ENCODE results near the gene C22orf31. TPM values are rescaled to one million over a fixed set of nuclear protein-coding genes. Genes with fewer than 3 reads are reported as not detected.

The C22orf31 gene
- total RNA-seq (2021) (not detected in 2 replicates), Bru-seq, nascent RNA (not detected), BruChase-seq, experiment 1, labeled RNA remaining after a 2-hour chase (not detected), BruChase-seq, experiment 2, labeled RNA remaining after a 6-hour chase (not detected)
- long read RNA-seq: 0 reads

- no peak for DNase-seq (ENCODE audit: low spot score)
- H3K27me3 ChIP-seq (replicated peaks; ENCODE audit: insufficient read depth, low read depth, low read length, poor library complexity): no peaks in the 10 kb centered on the region
- TF ChIP-seq EZH2 (IDR thresholded peaks at IDR 0.05; ENCODE audit: borderline replicate concordance, low read depth, low read length, poor library complexity, severe bottlenecking): no peak
- TF ChIP-seq, protein P1, sequence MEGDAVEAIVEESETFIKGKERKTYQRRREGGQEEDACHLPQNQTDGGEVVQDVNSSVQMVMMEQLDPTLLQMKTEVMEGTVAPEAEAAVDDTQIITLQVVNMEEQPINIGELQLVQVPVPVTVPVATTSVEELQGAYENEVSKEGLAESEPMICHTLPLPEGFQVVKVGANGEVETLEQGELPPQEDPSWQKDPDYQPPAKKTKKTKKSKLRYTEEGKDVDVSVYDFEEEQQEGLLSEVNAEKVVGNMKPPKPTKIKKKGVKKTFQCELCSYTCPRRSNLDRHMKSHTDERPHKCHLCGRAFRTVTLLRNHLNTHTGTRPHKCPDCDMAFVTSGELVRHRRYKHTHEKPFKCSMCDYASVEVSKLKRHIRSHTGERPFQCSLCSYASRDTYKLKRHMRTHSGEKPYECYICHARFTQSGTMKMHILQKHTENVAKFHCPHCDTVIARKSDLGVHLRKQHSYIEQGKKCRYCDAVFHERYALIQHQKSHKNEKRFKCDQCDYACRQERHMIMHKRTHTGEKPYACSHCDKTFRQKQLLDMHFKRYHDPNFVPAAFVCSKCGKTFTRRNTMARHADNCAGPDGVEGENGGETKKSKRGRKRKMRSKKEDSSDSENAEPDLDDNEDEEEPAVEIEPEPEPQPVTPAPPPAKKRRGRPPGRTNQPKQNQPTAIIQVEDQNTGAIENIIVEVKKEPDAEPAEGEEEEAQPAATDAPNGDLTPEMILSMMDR (conservative IDR thresholded peaks at IDR 0.05; ENCODE audit: low read depth, low read length): no peak
- H3K9me3 ChIP-seq (ENCODE audit: low read depth, low read length, poor library complexity, severe bottlenecking): no peaks in the 10 kb centered on the region
- BruUV-seq (replicated peaks): no TSS peak
- POLR2A ChIA-PET (ENCODE audit: low non-redundant PET): no interaction called here
- no peak within 1 kb of the TSS for H3K4me3 ChIP-seq (ENCODE audit: low read depth, low read length, poor library complexity, severe bottlenecking)
- no peaks in the 10 kb centered on the region for H3K36me3 ChIP-seq (ENCODE audit: insufficient read depth, low read length, poor library complexity, severe bottlenecking)
- CTCF ChIA-PET: no interaction called here
- H3K4me1 ChIP-seq (ENCODE audit: insufficient read depth, low read length, poor library complexity, severe bottlenecking): peaks cover 12% of the 10 kb centered on the region
- intact Hi-C loops (cut with micrococcal nuclease; ENCODE audit: unreplicated experiment): no loop called here
- H3K27ac ChIP-seq (ENCODE audit: low read depth, low read length, poor library complexity, severe bottlenecking): no peak within 1 kb of the TSS
Measured at GRCh38 chr22:29061773-29062172, at the start of gene C22orf31. C22orf31 (minus strand) TSS chr22:29061831; CDS start chr22:29061792, 39 bp downstream.

DNA sequence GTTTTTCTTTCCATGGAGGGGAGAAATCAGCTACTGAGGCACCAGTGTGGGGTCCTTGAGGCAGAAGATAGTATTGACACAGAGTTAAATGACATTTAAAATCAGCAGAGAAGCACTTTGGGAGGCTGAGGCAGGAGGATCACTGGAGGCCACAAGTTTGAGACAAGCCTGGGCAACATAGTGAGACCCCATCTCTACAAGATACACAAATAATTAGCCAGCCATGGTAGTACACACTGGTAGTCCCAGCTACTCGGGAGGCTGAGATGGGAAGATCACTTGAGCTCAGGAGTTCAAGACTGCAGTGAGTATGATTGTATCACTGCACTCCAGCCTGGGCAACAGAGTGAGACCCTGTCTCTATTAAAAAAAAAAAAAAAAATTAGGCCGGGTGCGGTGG is 49.3 kb upstream of the C22orf31 start:
- DNase-seq (ENCODE audit: low spot score): no peak
- BruUV-seq (replicated peaks): no TSS peak
- POLR2A ChIA-PET (ENCODE audit: low non-redundant PET): no interaction called here

DNA sequence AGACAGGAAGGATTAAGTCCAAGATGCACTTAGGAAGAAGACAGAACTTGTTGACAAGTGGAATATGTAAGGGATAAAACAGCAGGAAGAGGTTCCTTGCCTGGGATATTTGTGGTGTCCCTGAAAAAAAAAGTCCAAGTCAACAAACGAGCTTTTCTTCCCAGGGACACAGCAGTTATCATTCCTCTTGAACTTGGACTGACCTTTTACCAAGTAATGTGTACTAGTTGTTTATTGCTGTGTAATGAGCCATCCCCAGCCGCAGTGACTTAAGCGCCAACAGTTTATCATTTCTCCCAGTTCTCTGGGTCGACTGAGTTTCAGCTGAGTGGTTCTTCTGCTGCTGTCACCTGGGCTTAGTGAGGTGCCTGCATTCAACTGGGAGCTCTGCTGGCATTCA is 48.2 kb upstream of the C22orf31 start:
- no peak for DNase-seq (ENCODE audit: low spot score)
- TF ChIP-seq, protein P1 (conservative IDR thresholded peaks at IDR 0.05; ENCODE audit: low read depth, low read length): no peak
- TF ChIP-seq EZH2 (IDR thresholded peaks at IDR 0.05; ENCODE audit: borderline replicate concordance, low read depth, low read length, poor library complexity, severe bottlenecking): no peak
- CTCF ChIA-PET: no interaction called here
- Histone ChIP-seq H3K4me1 (ENCODE audit: insufficient read depth, low read length, poor library complexity, severe bottlenecking) (peaks cover 11% of the 10 kb centered on the region), H3K4me3 (ENCODE audit: low read depth, low read length, poor library complexity, severe bottlenecking) (no peak overlapping the region), H3K36me3 (ENCODE audit: insufficient read depth, low read length, poor library complexity, severe bottlenecking) (no peaks in the 10 kb centered on the region), H3K9me3 (ENCODE audit: low read depth, low read length, poor library complexity, severe bottlenecking) (no peaks in the 10 kb centered on the region), H3K27me3 (replicated peaks; ENCODE audit: insufficient read depth, low read depth, low read length, poor library complexity) (no peaks in the 10 kb centered on the region), H3K27ac (ENCODE audit: low read depth, low read length, poor library complexity, severe bottlenecking) (no peak overlapping the region)
- POLR2A ChIA-PET (ENCODE audit: low non-redundant PET): no interaction called here
- intact Hi-C loops (cut with micrococcal nuclease; ENCODE audit: unreplicated experiment): no loop called here
- no TSS peak for BruUV-seq (replicated peaks)

More for the DNA sequence above, 49.3 kb upstream of the C22orf31 start:
- peaks cover 11% of the 10 kb centered on the region for H3K4me1 ChIP-seq (ENCODE audit: insufficient read depth, low read length, poor library complexity, severe bottlenecking)
- CTCF ChIA-PET: no interaction called here
- no peaks in the 10 kb centered on the region for H3K27me3 ChIP-seq (replicated peaks; ENCODE audit: insufficient read depth, low read depth, low read length, poor library complexity)
- TF ChIP-seq, protein P1 (conservative IDR thresholded peaks at IDR 0.05; ENCODE audit: low read depth, low read length): no peak
- TF ChIP-seq EZH2 (IDR thresholded peaks at IDR 0.05; ENCODE audit: borderline replicate concordance, low read depth, low read length, poor library complexity, severe bottlenecking): no peak
- no peak overlapping the region for H3K27ac ChIP-seq (ENCODE audit: low read depth, low read length, poor library complexity, severe bottlenecking)
- H3K4me3 ChIP-seq (ENCODE audit: low read depth, low read length, poor library complexity, severe bottlenecking): no peak overlapping the region
- no peaks in the 10 kb centered on the region for H3K9me3 ChIP-seq (ENCODE audit: low read depth, low read length, poor library complexity, severe bottlenecking)
- intact Hi-C loops (cut with micrococcal nuclease; ENCODE audit: unreplicated experiment): no loop called here
- H3K36me3 ChIP-seq (ENCODE audit: insufficient read depth, low read length, poor library complexity, severe bottlenecking): no peaks in the 10 kb centered on the region
